GM11168 (cell line): Measurements from ENCODE around the gene UGT2A3.

Experiments
- in situ Hi-C: fragments of 300-500 bp; cut with MboI; formaldehyde crosslinking; loops from one replicate; pipeline ENCODE4 v1.12.0; 2022; ENCODE audit warnings: low sequenced_read_pairs; ENCODE audit not compliant: unreplicated experiment

UGT2A3 gene

GRCh38 chr4:68921051-68921450 lies 30.6 kb downstream of the UGT2A3 start:
- in situ Hi-C loops = no loop called here

- in situ Hi-C loops = no loop called here
Observed at GRCh38 chr4:68917016-68917415, 34.6 kb downstream of the UGT2A3 start.

- in situ Hi-C loops = no loop called here
Observed at GRCh38 chr4:68912807-68913206, 38.8 kb downstream of the UGT2A3 start.

GRCh38 chr4:68909385-68909784 lies 42.2 kb downstream of the UGT2A3 start:
- in situ Hi-C loops = no loop called here

GRCh38 chr4:68907788-68908700 lies 43.6 kb downstream of the UGT2A3 start:
- in situ Hi-C loops = no loop called here

- in situ Hi-C loops = no loop called here
Observed at GRCh38 chr4:68907245-68907644, 44.4 kb downstream of the UGT2A3 start.

GRCh38 chr4:68906780-68907137 lies 44.8 kb downstream of the UGT2A3 start:
- in situ Hi-C loops = no loop called here

- in situ Hi-C loops = no loop called here
Observed at GRCh38 chr4:68905939-68906779, 45.4 kb downstream of the UGT2A3 start.

GRCh38 chr4:68905598-68905938 lies 46.0 kb downstream of the UGT2A3 start:
- in situ Hi-C loops = no loop called here

GRCh38 chr4:68904786-68905185 lies 46.8 kb downstream of the UGT2A3 start:
- in situ Hi-C loops = no loop called here

- in situ Hi-C loops = no loop called here
Observed at GRCh38 chr4:68896749-68897148, 54.9 kb downstream of the UGT2A3 start.

GRCh38 chr4:68895561-68896198 lies 55.9 kb downstream of the UGT2A3 start:
- in situ Hi-C loops = no loop called here

GRCh38 chr4:68892861-68893260 lies 58.7 kb downstream of the UGT2A3 start:
- in situ Hi-C loops = no loop called here

- in situ Hi-C loops = no loop called here
Observed at GRCh38 chr4:68891678-68892077, 59.9 kb downstream of the UGT2A3 start.

- in situ Hi-C loops = no loop called here
Observed at GRCh38 chr4:68885545-68885944, 66.1 kb downstream of the UGT2A3 start.

GRCh38 chr4:68883870-68884269 lies 67.7 kb downstream of the UGT2A3 start:
- in situ Hi-C loops = no loop called here
